ENCODE results near the gene XPR1.

DNA sequence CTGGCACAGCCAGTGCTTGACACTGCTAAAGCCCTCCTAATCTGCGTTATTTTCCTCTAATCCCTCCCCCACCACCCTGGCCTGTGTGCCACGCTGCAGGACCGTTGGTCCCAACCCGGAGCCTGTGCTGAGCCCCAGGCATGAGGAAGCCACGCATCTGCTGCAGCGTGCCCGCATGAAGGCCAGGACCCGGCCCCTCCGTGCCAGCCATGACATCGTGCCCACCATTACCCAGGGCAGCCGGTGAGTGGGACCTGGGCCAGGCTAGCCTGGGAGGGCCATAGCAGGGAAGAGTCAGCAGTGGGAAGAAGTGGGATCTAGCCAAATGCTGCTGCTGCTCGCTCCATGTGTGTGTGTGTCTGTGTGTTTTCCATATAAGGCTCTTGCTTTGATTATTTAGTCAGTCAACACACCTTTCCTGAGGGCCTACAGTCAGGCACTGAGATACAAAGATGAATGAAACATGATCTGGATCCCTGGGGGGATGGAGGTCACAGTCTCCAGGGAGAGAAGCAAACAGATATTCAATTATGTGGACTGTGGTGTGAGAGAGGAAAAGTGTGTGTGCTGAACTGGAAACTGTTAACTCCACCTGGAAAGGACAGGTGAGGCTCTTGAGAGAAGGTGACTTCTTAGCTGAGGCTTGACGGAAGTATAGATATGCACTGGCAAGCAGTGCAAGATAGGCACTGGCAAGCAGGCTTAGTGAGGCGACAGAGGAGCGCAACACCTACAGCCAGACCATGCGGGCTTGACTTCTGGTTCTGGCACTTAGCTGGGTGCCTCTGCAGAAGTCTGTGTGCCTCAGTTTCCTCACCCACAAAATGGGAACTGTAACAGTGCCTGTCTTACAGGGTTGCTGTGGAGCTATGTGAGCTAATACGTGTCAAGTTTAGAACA is 296.8 kb downstream of the XPR1 start:
- TF ChIP-seq POLR2AphosphoS5 (IDR thresholded peaks at IDR 0.05; ENCODE audit: insufficient read depth in 1 of 2, low read depth in 1 of 2): no peak
- TF ChIP-seq, protein P1, sequence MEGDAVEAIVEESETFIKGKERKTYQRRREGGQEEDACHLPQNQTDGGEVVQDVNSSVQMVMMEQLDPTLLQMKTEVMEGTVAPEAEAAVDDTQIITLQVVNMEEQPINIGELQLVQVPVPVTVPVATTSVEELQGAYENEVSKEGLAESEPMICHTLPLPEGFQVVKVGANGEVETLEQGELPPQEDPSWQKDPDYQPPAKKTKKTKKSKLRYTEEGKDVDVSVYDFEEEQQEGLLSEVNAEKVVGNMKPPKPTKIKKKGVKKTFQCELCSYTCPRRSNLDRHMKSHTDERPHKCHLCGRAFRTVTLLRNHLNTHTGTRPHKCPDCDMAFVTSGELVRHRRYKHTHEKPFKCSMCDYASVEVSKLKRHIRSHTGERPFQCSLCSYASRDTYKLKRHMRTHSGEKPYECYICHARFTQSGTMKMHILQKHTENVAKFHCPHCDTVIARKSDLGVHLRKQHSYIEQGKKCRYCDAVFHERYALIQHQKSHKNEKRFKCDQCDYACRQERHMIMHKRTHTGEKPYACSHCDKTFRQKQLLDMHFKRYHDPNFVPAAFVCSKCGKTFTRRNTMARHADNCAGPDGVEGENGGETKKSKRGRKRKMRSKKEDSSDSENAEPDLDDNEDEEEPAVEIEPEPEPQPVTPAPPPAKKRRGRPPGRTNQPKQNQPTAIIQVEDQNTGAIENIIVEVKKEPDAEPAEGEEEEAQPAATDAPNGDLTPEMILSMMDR (IDR thresholded peaks at IDR 0.05): no peak
